ENCODE measurements around the gene DPP3.

The DPP3 gene

DNA sequence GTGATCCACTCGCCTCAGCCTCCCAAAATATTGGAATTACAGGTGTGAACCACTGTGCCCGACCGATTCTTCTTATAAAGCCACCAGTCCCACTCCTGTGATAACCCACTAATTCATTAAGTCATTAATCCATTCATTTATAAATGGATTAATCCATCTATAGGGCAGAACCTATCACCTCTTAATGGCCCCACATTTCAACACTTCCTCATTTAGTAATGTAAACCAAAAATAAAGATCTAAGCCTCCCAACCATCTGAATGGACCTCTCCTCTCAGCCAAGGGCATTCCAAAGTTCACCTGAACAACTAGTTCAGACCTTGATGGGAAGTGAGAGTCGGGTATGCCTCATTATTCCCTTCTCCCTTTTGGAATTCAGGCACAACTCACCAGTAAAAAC lies 31.7 kb upstream of the DPP3 start (continued):
- TF ChIP-seq TSHZ2 (CRISPR knock-in tag; IDR thresholded peaks at IDR 0.05) (no peak), ZFP30 (CRISPR knock-in tag; IDR thresholded peaks at IDR 0.05) (no peak), TOX (CRISPR knock-in tag; IDR thresholded peaks at IDR 0.05; ENCODE audit: borderline replicate concordance) (no peak), ZC3H10 (CRISPR knock-in tag; IDR thresholded peaks at IDR 0.05) (no peak)

- no peak for ATAC-seq
- TF ChIP-seq, protein P1, sequence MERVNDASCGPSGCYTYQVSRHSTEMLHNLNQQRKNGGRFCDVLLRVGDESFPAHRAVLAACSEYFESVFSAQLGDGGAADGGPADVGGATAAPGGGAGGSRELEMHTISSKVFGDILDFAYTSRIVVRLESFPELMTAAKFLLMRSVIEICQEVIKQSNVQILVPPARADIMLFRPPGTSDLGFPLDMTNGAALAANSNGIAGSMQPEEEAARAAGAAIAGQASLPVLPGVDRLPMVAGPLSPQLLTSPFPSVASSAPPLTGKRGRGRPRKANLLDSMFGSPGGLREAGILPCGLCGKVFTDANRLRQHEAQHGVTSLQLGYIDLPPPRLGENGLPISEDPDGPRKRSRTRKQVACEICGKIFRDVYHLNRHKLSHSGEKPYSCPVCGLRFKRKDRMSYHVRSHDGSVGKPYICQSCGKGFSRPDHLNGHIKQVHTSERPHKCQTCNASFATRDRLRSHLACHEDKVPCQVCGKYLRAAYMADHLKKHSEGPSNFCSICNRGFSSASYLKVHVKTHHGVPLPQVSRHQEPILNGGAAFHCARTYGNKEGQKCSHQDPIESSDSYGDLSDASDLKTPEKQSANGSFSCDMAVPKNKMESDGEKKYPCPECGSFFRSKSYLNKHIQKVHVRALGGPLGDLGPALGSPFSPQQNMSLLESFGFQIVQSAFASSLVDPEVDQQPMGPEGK (CRISPR knock-in tag; IDR thresholded peaks at IDR 0.05; ENCODE audit: borderline replicate concordance): no peak
- TF ChIP-seq OSR1 (CRISPR knock-in tag; IDR thresholded peaks at IDR 0.05): no peak
- TF ChIP-seq RARB (CRISPR knock-in tag; IDR thresholded peaks at IDR 0.05): no peak
- TF ChIP-seq GLIS3 (CRISPR knock-in tag; IDR thresholded peaks at IDR 0.05): no peak
- TF ChIP-seq TCF4 (CRISPR knock-in tag; IDR thresholded peaks at IDR 0.05; ENCODE audit: borderline replicate concordance): no peak
- TF ChIP-seq ESRRG (CRISPR knock-in tag; IDR thresholded peaks at IDR 0.05): no peak
- no peak for TF ChIP-seq TSHZ2 (CRISPR knock-in tag; IDR thresholded peaks at IDR 0.05)
- no peak for TF ChIP-seq TOX (CRISPR knock-in tag; IDR thresholded peaks at IDR 0.05; ENCODE audit: borderline replicate concordance)
- TF ChIP-seq BACH2 (CRISPR knock-in tag; IDR thresholded peaks at IDR 0.05; ENCODE audit: borderline replicate concordance): no peak
- TF ChIP-seq ZFP3 (CRISPR knock-in tag; IDR thresholded peaks at IDR 0.05): no peak
- TF ChIP-seq, protein P2, sequence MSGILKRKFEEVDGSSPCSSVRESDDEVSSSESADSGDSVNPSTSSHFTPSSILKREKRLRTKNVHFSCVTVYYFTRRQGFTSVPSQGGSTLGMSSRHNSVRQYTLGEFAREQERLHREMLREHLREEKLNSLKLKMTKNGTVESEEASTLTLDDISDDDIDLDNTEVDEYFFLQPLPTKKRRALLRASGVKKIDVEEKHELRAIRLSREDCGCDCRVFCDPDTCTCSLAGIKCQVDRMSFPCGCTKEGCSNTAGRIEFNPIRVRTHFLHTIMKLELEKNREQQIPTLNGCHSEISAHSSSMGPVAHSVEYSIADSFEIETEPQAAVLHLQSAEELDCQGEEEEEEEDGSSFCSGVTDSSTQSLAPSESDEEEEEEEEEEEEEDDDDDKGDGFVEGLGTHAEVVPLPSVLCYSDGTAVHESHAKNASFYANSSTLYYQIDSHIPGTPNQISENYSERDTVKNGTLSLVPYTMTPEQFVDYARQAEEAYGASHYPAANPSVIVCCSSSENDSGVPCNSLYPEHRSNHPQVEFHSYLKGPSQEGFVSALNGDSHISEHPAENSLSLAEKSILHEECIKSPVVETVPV (CRISPR knock-in tag; IDR thresholded peaks at IDR 0.05): no peak
- TF ChIP-seq POU6F1 (CRISPR knock-in tag; IDR thresholded peaks at IDR 0.05; ENCODE audit: borderline replicate concordance, low read depth): no peak
Measured at GRCh38 chr11:66450560-66450959, 29.7 kb upstream of the DPP3 start.

DNA sequence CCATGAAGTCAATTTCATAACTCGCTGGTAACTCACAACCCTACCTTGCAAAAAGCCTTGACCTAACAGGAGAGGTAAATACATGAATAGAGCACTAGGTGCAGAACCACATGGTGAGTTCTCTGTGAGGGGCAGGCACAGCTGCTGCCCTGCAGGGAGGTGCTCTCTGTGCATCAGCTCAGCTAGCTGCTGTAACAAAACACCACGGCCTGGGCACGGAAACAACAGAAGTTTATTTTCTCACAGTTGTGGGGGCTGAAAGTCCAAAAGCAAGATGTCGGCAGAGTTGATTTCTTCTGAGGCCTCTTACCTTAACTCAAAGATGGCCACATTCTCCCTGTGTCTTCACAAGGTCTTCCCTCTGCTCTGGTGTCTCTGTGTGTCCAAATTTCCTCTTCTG lies 28.6 kb upstream of the DPP3 start:
- ATAC-seq: no peak
- TF ChIP-seq ZNF565 (CRISPR knock-in tag; conservative IDR thresholded peaks at IDR 0.05; ENCODE audit: low read depth) (no peak), ZNF70 (CRISPR knock-in tag; IDR thresholded peaks at IDR 0.05) (no peak), CSDC2 (CRISPR knock-in tag; IDR thresholded peaks at IDR 0.05) (no peak), ARNTL (CRISPR knock-in tag; IDR thresholded peaks at IDR 0.05; ENCODE audit: borderline replicate concordance, low read depth) (no peak), RARB (CRISPR knock-in tag; IDR thresholded peaks at IDR 0.05) (no peak), ZC3H10 (CRISPR knock-in tag; IDR thresholded peaks at IDR 0.05) (no peak), POU6F1 (CRISPR knock-in tag; IDR thresholded peaks at IDR 0.05; ENCODE audit: borderline replicate concordance, low read depth) (no peak), SNAI2 (CRISPR knock-in tag; IDR thresholded peaks at IDR 0.05) (no peak), ESRRG (CRISPR knock-in tag; IDR thresholded peaks at IDR 0.05) (no peak), TSHZ2 (CRISPR knock-in tag; IDR thresholded peaks at IDR 0.05) (no peak), ZFP30 (CRISPR knock-in tag; IDR thresholded peaks at IDR 0.05) (no peak), OSR1 (CRISPR knock-in tag; IDR thresholded peaks at IDR 0.05) (no peak), PPARA (CRISPR knock-in tag; IDR thresholded peaks at IDR 0.05; ENCODE audit: borderline replicate concordance) (no peak)
- TF ChIP-seq, protein P2 (CRISPR knock-in tag; IDR thresholded peaks at IDR 0.05): no peak

Measured in SK-N-SH treated with all-trans-retinoic acid at 6 μM for 48 hours (cell line).